Left lung (tissue), 10 donors: ENCODE measurements around the gene BEAN1. TPM values are rescaled to one million over a fixed set of nuclear protein-coding genes. Genes with fewer than 3 reads are reported as not detected.

Experiments used
- ATAC-seq: fragments of 200-7000 bp; cut with Tn5 transposase; one replicate; pipeline ENCODE4 v1.9.1; 2020; ENCODE audit warnings: moderate library complexity
- DNase-seq, 4 donors: peaks; one replicate each; pipeline ENCODE4 v3.0.0-alpha.2; 2013 to 2020
- H3K27ac ChIP-seq, 2 donors: fragments of 200-600 bp; sonication (generic) in 1 of 2; one replicate each; pipeline versions ENCODE4 v1.5.0 to v1.8.0; 2020 to 2021
- H3K27me3 ChIP-seq, 2 donors: fragments of 200-600 bp; sonication (generic) in 1 of 2; one replicate each; pipeline versions ENCODE4 v1.5.0 to v1.8.0; 2020 to 2021
- H3K36me3 ChIP-seq, 2 donors: fragments of 200-600 bp; sonication (generic) in 1 of 2; one replicate each; pipeline versions ENCODE4 v1.5.0 to v1.8.0; 2020 to 2021
- H3K4me1 ChIP-seq, 2 donors: fragments of 200-600 bp; one replicate each; pipeline ENCODE4 v1.8.0; 2021
- H3K4me3 ChIP-seq, 2 donors: fragments of 200-600 bp; sonication (generic) in 1 of 2; one replicate each; pipeline versions ENCODE4 v1.5.0 to v1.8.0; 2020 to 2021; ENCODE audit warnings: mild to moderate bottlenecking in 1 of 2
- H3K9me3 ChIP-seq, 2 donors: fragments of 200-600 bp; sonication (generic) in 1 of 2; one replicate each; pipeline versions ENCODE4 v1.5.0 to v1.8.0; 2020 to 2021
- CTCF ChIP-seq, 2 donors: fragments of 200-600 bp; sonication (generic) in 1 of 2; IDR thresholded peaks; one replicate each; pipeline versions ENCODE4 v1.5.0 to v1.8.0; 2021; ENCODE audit warnings: antibody characterized with exemption in 2 of 2
- intact Hi-C, 2 donors: fragments of 100-400 bp; cut with DNase I; formaldehyde crosslinking; loops; one replicate each; pipeline versions ENCODE4 v1.11.2 to v1.14.2; 2022
- polyA plus RNA-seq, 6 donors: library from polyadenylated mRNA; unstranded; fragments of 120-200 nt; gene quantifications; one replicate each; pipeline ENCODE4 v1.2.1, GENCODE V29; 2013; ENCODE audit not compliant: insufficient read length in 6 of 6
- total RNA-seq, 2 donors: library from RNA; stranded (reverse); fragmentation: NEBNext Ultra II Directional; extraction: Animal tissue kit (Norgen Biotek cat#: 25700); gene quantifications; one replicate each; pipeline ENCODE4 v1.2.1, GENCODE V29; 2021
- donor health status: DM: no; HTN: yes; CAD: no.
- donor health status: DM: no; HTN: no; CAD: no.

BEAN1 gene
- total and polyA plus RNA-seq, 8 donors = 0.65 to 13.6 (median 10.8) TPM

DNA sequence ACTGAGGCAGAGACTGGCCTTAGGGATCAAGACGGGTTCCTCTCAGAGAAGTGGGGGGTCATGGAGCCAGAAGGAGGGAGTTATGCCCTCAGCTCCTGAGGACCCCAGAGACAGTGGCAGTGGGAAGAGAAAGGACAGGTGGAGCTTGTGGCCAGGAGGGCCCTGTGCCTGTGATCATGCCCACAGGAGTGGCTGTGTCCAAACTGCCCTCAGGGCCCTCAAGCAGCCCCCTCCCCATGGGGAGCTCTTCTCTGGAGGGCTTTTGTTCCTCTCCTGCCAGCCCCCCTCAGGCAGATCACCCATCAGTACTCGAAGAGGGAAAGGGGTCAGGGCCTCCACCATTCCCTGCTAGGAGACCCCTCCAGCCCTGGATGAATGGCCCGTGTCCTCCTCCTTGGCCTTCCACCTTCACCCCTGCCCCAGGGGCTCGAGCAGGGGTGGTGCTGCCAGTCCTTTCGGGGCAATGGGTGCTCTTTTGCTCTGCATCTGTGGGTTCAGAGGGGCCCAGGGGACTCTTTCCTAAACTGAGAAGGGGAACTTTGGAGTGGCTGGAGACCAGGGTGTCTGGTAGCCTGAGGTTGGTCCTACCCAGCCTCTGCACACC, 52.7 kb downstream of the BEAN1 start:
- Histone ChIP-seq H3K27ac (no peak overlapping the region), H3K36me3 (no peaks in the 10 kb centered on the region), H3K27me3 (peaks cover 0 to 4% of the 10 kb centered on the region in 2 donors), H3K4me3 (no peak overlapping the region), H3K9me3 (no peaks in the 10 kb centered on the region), H3K4me1 (peaks cover 6 to 24% of the 10 kb centered on the region in 2 donors)
- ATAC-seq (no peak), DNase-seq (no peak)
- no peak for TF ChIP-seq CTCF (IDR thresholded peaks at IDR 0.05)
- intact Hi-C loops = loop anchor here in 1 of 2 donors (5.0 to 10.0 kb wide), 2 partner anchors 72 to 125 kb away; partner anchors contain the start of gene CMTM3

DNA sequence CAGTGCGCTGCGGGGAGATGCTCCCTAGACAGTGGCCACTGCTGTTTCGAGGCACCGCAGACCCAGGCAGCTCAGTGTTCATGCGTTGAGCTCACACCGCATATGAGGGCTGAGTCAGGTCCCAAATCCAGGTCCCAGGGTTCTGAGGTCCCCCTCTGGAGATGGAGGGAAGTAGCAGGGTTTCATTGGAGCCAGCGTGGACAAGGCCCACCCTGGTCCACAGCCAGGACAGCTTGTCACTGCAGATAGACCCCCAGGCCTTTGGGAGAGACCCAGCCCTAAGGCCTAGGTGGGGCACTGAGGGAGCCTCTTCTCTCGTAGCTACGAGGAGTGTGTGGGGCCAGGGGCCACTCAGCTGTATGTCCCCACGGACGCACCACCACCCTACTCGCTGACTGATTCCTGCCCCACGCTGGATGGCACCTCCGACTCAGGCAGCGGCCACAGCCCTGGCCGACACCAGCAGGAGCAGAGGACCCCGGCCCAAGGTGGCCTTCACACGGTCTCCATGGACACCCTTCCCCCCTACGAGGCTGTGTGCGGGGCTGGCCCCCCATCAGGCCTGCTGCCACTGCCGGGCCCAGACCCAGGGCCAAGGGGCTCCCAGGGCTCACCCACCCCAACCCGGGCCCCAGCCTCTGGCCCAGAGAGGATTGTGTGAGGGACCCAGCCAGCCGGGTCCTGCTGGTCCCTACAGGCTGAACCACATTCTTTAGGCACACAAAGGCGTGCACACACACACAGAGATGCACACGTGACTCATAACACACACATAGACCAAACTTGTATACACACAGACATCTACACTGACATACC, 53.4 kb downstream of the BEAN1 start:
- no peak for TF ChIP-seq CTCF (IDR thresholded peaks at IDR 0.05)
- no peak for ATAC-seq
- DNase-seq = peak in 1 of 4 donors; percentile 58

DNA sequence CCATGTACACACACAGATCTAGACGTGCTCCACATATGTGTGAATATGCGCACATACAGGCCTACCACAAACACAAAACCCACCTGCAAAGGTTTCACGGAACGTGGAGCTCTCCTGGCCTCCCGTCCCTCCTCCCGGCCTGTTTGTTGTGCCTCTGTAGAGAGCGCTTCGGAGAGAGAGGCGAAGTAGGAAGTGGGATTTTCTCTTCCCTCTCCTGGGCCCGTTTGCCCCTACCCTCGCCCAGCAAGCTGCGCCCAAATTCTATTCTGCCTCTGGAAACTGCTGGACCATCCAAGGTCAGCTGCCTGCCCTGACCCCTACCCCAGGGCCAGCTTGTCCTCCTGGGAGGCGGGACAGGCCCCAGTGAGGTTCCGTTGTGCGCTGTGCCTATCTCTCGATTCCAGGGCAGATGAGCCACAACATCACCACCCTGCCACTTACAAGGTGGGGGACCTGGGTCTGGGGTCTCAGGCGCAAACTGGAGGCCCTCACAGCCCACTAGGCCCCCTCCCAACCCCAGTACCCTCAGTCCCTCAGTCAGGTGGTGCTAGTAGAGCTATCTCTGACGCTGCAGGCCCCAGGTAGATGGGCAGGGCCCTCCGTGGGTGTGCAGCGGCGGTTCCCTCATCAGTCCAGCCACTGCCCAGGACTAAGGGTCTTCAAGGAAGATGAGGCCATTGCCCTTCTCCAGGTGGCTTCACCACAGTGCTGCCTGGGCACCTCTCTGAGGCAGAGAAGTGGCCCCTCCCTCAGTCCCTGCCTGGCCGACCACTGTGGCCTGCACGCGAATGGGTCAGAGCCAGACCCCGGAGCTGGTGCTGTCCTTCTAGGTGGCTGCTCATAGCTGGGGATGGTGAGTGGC, 54.2 kb downstream of the BEAN1 start:
- no peak for TF ChIP-seq CTCF (IDR thresholded peaks at IDR 0.05)
- ATAC-seq (no peak), DNase-seq (no peak)
- Histone ChIP-seq H3K27ac (no peak overlapping the region), H3K27me3 (peaks cover 0 to 4% of the 10 kb centered on the region in 2 donors), H3K36me3 (no peaks in the 10 kb centered on the region), H3K4me1 (peaks cover 6 to 22% of the 10 kb centered on the region in 2 donors), H3K9me3 (no peaks in the 10 kb centered on the region), H3K4me3 (no peak overlapping the region)
- intact Hi-C loops = loop anchor here in 1 of 2 donors (5.0 to 10.0 kb wide), 2 partner anchors 74 to 123 kb away; partner anchors contain the start of gene CMTM3

More for the DNA sequence above, 53.4 kb downstream of the BEAN1 start:
- H3K27ac ChIP-seq = no peak overlapping the region
- peaks cover 0 to 4% of the 10 kb centered on the region in 2 donors for H3K27me3 ChIP-seq
- no peaks in the 10 kb centered on the region for H3K9me3 ChIP-seq
- no peaks in the 10 kb centered on the region for H3K36me3 ChIP-seq
- peaks cover 6 to 19% of the 10 kb centered on the region in 2 donors for H3K4me1 ChIP-seq
- no peak overlapping the region for H3K4me3 ChIP-seq
- intact Hi-C loops = loop anchor here in 1 of 2 donors (5.0 to 10.0 kb wide), 2 partner anchors 73 to 124 kb away; partner anchors contain the start of gene CMTM3

DNA sequence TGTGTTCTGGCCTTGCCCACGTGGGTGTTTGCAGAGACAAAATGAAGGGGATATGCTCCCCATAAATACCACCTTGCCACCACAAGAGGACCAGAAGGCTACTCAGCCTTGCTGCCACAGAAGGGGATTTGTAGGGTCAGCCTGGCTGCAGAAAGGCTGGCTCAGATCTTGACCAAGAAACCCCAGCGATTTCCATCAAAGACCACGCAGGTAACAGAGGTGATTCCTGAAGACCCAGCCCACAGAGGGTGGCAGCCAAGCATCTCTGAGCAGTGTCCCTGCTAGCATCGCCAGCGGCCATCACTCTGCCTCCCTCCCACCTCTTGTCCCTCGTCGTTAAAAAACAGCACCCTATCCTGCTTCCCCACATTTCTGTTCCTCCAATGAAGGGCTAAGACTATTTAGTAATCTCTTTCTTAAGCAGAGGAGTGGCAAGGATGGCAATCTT, 54.9 kb downstream of the BEAN1 start:
- DNase-seq (no peak), ATAC-seq (no peak)
- intact Hi-C loops = loop anchor here in 1 of 2 donors (5.0 to 10.0 kb wide), 2 partner anchors 75 to 123 kb away; partner anchors contain the start of gene CMTM3
- Histone ChIP-seq H3K27me3 (peaks cover 0 to 3% of the 10 kb centered on the region in 2 donors), H3K9me3 (no peaks in the 10 kb centered on the region), H3K4me3 (no peak overlapping the region), H3K36me3 (no peaks in the 10 kb centered on the region), H3K4me1 (peaks cover 10 to 28% of the 10 kb centered on the region in 2 donors), H3K27ac (no peak overlapping the region)
- TF ChIP-seq CTCF (IDR thresholded peaks at IDR 0.05) = no peak
